ENCODE results near the gene ALKBH8. TPM values are rescaled to one million over a fixed set of nuclear protein-coding genes. Genes with fewer than 3 reads are reported as not detected.
A peak's percentile ranks its signal among the peaks of the same experiment; 100 is the strongest.
"Not testable (repeated sequence)": the region's sequence is repeated elsewhere in the genome, so short reads cannot be mapped to it uniquely, and the experiment has no call there.

The ALKBH8 gene
- total RNA-seq, 1 donor from 2014 or later, result 11.6 TPM

DNA sequence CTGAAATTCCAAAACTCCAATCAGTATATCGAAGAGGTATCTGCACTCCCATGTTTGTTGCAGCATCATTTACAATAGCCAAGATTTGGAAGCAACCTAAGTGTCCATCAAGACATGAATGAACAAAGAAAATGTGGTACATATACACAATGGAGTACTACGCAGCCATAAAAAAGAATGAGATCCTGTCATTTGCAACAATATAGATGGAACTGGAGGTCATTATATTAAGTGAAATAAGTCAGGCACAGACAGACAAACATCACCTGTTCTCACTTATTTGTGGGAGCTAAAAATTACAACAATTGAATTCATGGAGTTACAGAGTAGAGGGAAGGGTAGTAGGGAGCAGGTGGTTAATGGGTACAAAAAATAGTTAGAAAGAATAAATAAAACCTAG lies 13.6 kb upstream of the ALKBH8 start:
- ATAC-seq; DNase-seq (ENCODE audit: low spot score); intact Hi-C loops (cut with DNase I): not testable (repeated sequence)

DNA sequence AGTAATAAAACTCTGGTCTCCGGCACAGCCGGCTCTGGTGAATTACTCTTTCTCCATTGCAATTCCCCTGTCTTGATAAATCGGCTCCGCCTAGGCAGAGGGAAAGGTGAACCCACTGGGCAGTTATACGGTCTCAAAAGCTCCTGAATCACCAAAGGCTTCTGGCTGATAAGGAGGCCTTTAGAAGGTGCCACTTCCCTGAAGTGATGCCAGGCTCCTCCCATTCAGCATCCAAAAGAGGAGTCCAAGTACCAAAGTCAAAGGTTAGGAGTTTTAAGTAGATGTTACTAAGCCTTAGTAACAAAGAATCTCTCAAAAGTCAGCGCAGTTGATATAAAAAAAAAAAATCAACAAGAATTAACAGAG lies 11.8 kb upstream of the ALKBH8 start:
- intact Hi-C loops (cut with DNase I), result no loop called here
- no peak for ATAC-seq

DNA sequence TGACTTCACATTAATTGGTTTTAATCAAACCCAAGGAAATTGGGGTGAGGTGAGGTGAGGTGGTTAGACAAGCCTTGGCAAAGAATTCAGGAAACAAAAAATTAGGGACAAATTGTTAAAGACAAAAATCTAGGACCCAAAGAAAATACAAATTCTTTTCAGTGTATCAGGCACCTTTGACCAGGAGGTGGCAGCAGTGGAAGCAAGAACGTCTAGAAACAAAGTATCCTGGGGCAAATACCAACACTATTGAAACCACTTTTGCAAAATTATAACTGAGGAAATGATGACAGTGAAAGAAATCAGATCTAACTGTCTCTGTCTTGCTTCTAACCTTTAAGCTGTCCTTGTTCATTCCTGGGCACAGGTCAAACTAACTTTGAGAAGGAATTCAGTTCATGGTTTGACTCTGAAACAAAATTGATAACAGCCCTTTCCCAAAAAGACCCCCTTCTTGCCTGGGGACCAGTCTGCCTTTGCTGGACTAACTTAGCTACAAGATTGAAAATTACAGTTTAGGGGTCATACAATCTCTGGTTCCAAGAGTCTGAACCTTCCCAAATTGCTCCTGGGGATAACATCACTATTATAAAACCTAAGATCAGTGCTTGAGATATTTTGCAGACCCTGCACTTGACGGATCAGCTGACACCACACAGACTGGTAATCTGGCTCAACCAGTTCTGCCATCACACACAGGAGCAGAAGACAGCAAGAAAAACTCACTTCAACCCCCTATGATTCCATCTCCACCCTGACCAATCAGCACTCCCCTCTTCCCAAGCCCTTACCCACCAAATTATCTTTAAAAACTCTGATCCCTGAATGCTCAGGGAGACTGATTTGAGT lies 11.2 kb upstream of the ALKBH8 start:
- peak; percentile 53 for ATAC-seq
- peak; percentile 71 for DNase-seq (ENCODE audit: low spot score)
- intact Hi-C loops (cut with DNase I), result not testable (repeated sequence)

More for the DNA sequence above, 11.8 kb upstream of the ALKBH8 start:
- DNase-seq (ENCODE audit: low spot score), result no peak

DNA sequence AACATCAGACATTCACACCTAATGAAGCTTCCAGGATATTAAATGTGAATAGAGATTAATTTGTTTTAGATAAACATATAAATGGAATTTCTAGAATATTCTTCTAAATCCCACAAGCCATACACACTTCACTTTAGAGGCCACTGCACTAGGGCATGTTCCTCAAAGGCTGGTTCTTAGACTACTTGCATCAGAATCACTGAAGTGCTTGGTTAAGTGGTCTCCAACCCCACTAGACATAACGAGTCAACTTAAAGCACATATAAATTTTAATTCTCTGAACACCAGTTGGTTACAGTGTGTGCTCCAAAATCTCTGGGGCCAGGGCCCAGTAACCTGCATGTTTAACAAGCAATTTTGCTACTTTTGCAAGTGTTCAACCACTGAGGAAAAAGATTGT lies 7.9 kb upstream of the ALKBH8 start:
- intact Hi-C loops (cut with DNase I), result no loop called here
- DNase-seq (ENCODE audit: low spot score) (no peak), ATAC-seq (no peak)

DNA sequence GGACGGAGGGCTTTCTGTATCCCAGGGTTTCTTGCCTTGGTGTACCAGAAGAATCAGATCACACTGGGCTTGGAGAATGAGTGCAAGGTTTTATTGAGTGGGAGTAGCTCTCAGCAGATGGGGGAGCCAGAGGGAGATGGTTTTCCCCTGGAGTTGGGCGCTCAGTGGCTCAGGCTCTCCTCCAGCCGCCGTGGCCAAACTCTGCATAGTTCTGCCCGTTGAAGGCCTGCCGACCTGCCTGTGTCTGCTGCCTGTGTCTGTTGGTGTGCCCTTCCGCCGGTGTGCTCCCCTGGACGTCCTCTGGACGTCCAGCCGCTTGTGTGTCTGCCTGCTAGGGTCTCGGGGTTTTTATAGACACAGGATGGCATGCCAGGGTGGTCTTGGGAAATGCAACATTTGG lies 4.5 kb upstream of the ALKBH8 start:
- DNase-seq (ENCODE audit: low spot score), result no peak
- no peak for ATAC-seq
- intact Hi-C loops (cut with DNase I), result no loop called here

DNA sequence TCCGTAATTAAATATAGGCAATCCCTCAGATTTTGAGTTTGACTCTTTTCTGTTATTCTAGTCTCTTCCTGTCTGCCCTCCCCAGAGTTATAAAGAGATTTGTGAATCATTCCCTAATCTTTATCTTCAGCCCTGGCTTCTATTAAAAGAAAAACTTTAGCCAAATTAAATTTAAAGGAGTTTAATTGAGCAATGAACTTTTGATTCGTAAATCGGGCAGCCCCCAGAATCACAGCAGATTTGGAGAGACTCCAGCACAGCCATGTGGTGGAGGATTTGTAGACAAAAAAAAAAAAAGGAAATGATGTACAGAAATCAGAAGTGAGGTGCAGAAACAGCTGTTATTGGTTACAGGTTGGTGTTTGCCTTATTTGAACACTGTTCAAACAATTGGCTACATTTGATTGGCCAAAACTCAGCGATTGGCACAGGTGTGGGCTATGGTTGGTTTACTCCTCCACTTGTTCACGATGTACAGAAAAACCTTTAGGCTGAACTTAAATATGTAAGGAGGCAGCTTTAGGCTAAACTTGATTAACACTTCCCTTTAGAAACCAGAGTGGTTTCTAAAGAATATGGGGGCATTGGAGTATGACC lies 2.3 kb upstream of the ALKBH8 start:
- ATAC-seq, result no peak
- DNase-seq (ENCODE audit: low spot score), result no peak
- intact Hi-C loops (cut with DNase I), result no loop called here

DNA sequence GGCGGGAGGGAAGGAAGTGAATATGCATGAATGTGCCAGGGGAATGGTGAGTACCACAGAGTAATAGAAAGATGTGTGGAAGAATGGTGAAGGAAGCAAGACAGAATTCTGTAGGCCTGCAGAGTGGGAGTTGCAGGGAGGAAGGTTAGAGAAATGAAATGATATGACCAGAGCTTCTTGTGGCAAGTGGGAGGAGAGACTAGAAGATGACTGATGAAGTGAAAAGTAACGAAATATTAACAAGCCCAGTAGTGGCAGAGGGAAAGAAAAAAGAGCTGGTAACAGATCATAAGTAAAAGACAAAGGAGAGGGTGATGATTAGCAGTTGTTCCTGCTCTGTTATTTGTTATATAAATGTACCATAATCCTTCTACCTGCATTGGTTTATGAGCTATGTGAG lies 1.0 kb upstream of the ALKBH8 start:
- intact Hi-C loops (cut with DNase I), result no loop called here
- ATAC-seq, result no peak
- DNase-seq (ENCODE audit: low spot score), result no peak

DNA sequence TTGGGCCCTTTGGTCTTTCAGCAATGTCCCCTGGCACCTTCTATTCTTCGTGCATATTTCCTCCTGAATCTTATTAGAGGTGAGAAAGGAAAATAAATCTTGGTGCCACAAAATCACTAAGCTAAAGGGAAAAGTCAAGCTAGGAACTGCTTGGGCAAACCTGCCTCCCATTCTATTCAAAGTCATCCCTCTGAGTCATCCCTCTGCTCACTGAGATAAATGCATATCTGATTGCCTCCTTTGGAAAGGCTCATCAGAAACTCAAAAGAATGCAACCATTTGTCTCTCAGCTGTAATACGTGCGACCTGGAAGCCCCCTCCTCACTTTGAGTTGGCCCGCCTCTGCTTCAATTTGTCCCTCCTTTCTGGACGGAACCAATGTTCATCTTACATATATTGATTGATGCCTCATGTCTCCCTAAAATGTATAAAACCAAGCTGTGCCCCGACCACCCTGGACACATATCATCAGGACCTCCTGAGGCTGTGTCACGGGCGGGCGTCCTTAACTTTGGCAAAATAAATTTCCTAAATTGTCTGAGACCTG lies 493 bp upstream of the ALKBH8 start:
- DNase-seq (ENCODE audit: low spot score); ATAC-seq; intact Hi-C loops (cut with DNase I): not testable (repeated sequence)

DNA sequence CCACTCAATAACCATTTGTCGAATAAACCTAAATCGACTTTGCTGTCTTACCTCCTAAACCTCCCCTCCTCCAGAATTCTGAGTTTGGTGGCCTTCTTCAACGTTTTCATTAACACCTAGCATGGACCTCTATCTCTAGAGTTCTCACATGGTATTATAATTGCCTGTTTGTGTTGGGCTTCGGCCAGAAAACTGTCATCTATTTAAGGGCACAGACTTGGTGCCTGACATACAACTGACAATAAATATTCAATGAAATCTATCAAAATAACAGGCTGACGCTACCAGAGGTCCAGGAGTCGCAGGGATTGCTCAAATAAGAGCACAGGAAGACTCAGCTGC lies 687 bp downstream of the ALKBH8 start:
- ATAC-seq (no peak), DNase-seq (ENCODE audit: low spot score) (no peak)
- intact Hi-C loops (cut with DNase I), result no loop called here

DNA sequence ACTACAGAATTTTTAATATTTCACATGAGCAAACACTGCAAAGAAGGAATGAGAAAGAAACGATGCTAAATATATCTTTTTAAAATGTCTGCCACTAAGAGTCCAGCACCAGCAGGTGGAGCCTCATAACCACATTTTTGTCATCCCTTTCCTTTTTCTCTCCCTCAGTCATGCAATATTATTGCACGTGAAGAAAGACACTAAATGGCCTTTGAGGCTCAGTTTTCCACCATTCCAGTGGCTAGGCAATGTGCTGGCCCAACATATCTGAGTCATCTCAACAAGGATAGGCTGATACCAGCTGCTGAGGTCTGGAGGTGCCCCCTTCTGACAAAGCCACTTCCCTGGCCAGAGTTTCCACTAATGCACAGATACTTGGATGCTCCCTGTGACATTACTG lies 1.8 kb downstream of the ALKBH8 start:
- no peak for DNase-seq (ENCODE audit: low spot score)

DNA sequence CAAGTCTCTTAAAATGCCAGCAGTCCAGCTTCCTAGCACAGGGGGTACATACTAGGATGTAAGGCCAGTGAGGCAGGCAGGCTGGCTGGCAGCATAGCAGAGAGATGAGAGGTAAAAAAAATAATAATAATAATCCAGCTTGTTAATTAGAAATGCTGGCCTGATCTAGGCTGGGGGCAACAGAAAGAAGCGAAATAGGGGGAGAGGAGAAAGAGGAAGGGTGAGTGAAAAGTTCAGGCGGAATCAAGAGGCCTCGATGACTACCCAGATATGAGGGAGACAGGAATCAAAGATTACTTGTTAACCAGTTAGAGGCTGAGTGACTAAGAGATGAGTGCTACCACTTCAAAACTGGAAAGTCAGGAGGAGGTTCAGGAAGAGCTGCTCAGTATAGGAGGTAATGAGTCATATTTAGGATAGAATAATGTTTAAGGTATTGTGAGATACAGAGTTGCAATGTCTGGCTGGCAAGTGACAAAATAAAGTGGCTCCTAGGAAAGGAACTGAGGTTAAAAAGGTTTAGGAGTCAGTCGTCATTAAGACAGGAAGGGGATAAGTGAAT lies 2.8 kb downstream of the ALKBH8 start:
- ATAC-seq (no peak), DNase-seq (ENCODE audit: low spot score) (no peak)
- intact Hi-C loops (cut with DNase I), result no loop called here

More for the DNA sequence above, 1.8 kb downstream of the ALKBH8 start:
- ATAC-seq, result peak; percentile 27
- intact Hi-C loops (cut with DNase I), result no loop called here

DNA sequence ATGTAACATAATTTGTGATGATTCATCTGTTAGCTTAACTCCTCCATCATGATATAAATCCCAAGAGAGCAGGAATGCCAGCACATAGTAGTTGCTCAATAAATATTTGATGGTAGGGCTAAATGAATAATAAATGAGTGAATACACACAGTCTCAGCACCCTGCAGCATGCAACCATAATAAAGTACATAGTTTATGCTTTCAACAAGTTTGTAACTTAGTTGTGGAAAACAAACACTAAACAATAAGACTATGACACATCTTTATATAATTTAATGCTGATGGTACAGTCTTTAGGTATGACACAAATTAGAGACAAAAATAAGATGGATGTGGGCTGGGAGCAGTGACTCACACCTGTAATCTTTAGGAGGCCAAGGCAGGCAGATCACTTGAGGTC lies 3.8 kb downstream of the ALKBH8 start:
- no peak for ATAC-seq
- intact Hi-C loops (cut with DNase I), result no loop called here

DNA sequence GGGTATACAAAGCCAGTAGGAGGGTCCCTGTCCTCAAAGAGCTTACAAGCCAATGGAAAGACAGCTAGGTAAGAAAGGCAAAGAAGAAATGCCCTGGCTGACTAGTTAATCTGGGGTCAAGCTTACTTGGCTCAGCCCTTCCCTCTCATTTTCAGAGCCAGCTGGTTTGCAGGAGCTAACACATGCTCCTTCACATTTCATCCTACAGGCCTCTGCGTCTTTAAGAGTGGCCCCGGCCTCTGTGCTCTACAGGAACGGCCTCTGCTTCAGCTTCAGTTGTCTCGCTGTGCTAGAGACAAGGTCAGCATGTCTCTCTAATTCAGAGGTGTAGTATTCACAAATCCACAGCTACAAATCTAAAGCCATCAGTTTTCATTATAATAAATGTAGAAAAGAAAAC lies 15.2 kb downstream of the ALKBH8 start:
- intact Hi-C loops (cut with DNase I), result no loop called here
- no peak for DNase-seq (ENCODE audit: low spot score)
- ATAC-seq, result no peak

More for the DNA sequence above, 3.8 kb downstream of the ALKBH8 start:
- no peak for DNase-seq (ENCODE audit: low spot score)

DNA sequence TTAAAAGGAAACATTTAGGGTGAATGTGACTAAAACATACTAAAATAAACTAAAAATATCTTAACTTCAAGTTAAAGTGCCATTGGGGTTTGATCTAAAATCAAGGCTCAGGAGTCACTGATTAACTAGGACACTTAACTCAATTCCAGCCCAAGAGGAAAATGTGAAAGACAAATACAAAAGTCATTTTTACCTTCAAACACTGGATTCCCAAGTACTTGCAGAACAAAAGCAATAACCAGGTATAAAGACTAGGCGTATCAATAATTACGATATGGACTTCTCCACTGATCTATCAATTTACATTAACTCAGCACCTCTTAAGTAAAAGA lies 15.6 kb downstream of the ALKBH8 start:
- intact Hi-C loops (cut with DNase I), result no loop called here
- DNase-seq (ENCODE audit: low spot score) (no peak), ATAC-seq (no peak)

DNA sequence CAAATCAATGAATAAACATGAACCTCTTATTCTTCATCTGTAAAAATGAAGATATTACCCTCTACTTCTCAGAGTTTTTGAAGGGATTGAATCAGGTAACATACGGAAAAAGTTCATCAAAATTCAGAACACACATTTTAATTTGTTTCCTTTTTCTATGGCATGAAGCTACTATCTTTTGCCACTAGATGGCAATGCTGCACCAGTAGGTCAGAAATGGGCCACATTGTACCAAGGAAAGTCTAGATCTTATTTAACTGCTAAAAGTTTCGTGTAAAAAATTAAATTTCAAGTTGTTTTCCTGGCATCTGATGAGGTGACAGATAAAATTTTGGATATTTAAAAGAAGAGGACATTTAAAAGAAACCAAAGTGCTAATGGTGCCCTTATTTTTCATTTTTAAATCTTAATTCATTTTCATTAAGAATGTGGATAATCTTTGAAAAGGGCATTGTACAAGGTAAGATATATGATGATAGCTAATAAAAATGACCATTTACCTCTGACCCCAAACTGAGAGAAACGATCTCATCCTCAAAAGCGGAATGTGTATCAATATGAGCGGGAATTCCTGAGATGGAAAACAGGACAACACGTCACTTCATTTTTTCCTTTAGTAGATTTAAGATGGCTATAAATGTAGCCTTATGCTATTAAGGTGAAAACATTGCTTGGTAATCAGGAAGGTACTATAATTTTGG lies 16.1 kb downstream of the ALKBH8 start:
- DNase-seq (ENCODE audit: low spot score) (no peak), ATAC-seq (no peak)
- intact Hi-C loops (cut with DNase I), result no loop called here

DNA sequence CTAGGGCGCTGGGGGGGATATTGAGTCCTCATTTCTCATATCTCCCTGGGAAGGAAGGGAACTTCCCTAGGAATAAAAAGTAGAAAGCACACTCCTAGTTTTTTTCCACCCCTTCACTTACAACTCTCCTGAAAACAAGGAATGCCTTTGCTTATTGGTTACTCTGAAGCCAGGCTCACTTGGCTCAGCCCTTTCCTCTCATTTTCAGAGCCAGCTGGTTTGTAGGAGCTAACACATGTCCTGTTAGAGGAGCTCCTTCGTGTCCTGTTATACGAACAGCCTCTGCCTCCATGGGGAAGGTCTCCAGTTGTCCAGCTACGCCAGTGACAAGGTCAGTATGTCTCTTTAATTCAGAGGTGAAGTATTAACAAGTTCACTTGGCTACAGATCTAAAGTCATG lies 17.6 kb downstream of the ALKBH8 start:
- DNase-seq (ENCODE audit: low spot score) (no peak), ATAC-seq (no peak)
- intact Hi-C loops (cut with DNase I), result no loop called here

DNA sequence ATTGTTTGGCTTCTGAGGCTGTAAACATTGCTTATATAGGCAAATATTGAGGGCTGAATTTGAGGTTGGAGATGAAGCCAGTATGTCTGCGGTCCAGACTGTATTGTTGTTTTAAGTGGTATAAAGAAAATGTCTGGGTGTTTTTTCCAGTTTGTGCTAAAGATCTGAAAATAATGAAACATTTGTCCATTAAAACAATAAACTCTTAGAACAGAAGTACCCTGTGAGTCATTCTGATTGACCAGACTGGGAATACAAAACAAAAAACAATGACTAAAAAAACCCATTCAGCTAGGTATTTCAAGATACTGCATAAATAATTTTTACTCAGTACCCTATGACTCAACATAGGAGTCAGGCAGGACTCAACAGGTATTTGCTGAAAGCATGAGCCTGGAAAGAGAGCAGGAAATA lies 20.4 kb downstream of the ALKBH8 start:
- intact Hi-C loops (cut with DNase I), result no loop called here
- ATAC-seq, result no peak

DNA sequence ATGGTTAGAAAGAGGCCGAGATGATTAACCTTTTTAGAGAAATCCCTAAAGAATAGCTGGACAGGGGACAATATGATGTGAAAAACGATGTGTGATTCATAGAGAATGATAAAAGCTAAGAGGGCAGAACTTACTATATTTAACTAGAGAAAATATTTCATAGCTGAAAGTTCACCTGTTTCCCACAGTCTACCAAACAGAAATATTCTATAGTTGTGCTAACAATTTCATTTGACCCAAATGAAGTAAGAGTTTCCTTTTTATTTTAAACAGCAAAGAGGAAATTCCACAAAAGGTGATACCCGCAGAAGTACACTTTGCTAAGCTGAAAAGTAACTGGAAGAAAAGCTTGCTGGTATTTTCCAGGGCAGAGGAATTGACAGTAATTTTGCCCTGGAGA lies 26.7 kb downstream of the ALKBH8 start:
- ATAC-seq (no peak), DNase-seq (ENCODE audit: low spot score) (no peak)
- intact Hi-C loops (cut with DNase I), result no loop called here

More for the DNA sequence above, 20.4 kb downstream of the ALKBH8 start:
- no peak for DNase-seq (ENCODE audit: low spot score)

DNA sequence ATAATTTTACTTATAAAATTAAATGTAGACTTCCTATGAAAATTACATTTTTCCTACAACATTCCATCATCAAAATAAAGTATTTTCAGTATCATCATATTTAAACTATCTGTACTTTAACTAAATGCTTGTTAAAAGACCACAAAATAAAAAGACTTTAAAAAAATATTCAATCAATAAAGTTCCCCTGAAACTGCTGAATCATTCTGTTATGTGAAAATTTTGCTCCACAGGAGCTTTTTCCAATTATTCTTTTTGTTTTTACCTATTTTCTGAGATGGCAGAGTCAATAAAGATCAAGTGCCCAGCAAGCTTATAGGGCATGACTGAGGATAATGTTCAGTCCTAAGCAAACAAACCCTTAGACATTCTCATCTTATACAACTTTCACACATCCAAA lies 27.3 kb downstream of the ALKBH8 start:
- DNase-seq (ENCODE audit: low spot score), result no peak
- intact Hi-C loops (cut with DNase I), result no loop called here
- ATAC-seq, result no peak

DNA sequence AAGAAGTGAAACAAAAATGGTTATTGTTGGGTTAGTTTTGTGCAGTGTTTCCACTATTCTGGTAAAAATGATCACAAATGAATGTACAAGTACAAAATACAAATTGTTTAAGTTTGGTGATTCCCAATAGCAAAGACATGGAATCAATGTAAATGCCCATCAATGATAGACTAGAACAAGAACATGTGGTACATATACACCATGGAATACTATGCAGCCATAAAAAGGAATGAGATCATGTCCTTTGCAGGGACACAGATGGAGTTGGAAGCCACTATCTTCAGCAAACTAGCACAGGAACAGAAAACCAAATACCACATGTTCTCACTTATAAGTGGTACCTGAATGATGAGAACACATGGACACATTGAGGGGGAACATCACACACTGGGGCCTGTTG lies 28.4 kb downstream of the ALKBH8 start:
- intact Hi-C loops (cut with DNase I); DNase-seq (ENCODE audit: low spot score); ATAC-seq: not testable (repeated sequence)
